ENCODE measurements around the gene PXK. TPM values are rescaled to one million over a fixed set of nuclear protein-coding genes. Genes with fewer than 3 reads are reported as not detected.
A peak's percentile ranks its signal among the peaks of the same experiment; 100 is the strongest.

The PXK gene
- total and polyA plus RNA-seq, 12 donors = 5.6 to 40.5 (median 25.3) TPM

- WGBS, 4 donors = 23 to 27% (median 24%) methylated on average over 10 of the region's 10 CpGs
- Histone ChIP-seq H3K9me3 (replicated peaks in 1 of 3) (no peaks in the 10 kb centered on the region), H3K27me3 (no peaks in the 10 kb centered on the region), H3K27ac (peak overlapping the region; percentile 91 to 100 (median 98)), H3K36me3 (replicated peaks in 1 of 2) (peaks cover 0 to 24% of the 10 kb centered on the region in 2 donors), H3K4me3 (peak overlapping the region in 2 of 4 donors; percentile 85 to 96), H3K4me1 (replicated peaks in 1 of 2) (peaks cover 19 to 26% of the 10 kb centered on the region in 2 donors)
- TF ChIP-seq CTCF (IDR thresholded peaks at IDR 0.05) (peak; percentile 30 to 53 (median 40)), POLR2A (IDR thresholded peaks at IDR 0.05) (no peak)
- peak in 6 of 7 donors; percentile 38 to 77 (median 47) for DNase-seq
- intact Hi-C loops (cut with DNase I) = loop anchor here in 1 of 2 donors (10.0 kb wide), 1 partner anchor 303 kb away; the partner anchor contains the start of gene FLNB
Measured at GRCh38 chr3:58307639-58308215, 25.0 kb upstream of the PXK start.

GRCh38 chr3:58308728-58309127 is 24.0 kb upstream of the PXK start:
- Histone ChIP-seq H3K27ac (peak overlapping the region in 1 of 5 donors; percentile 32), H3K27me3 (no peaks in the 10 kb centered on the region), H3K36me3 (replicated peaks in 1 of 2) (peaks cover 0 to 34% of the 10 kb centered on the region in 2 donors), H3K9me3 (replicated peaks in 1 of 3) (no peaks in the 10 kb centered on the region), H3K4me1 (replicated peaks in 1 of 2) (peaks cover 19 to 26% of the 10 kb centered on the region in 2 donors), H3K4me3 (no peak overlapping the region)
- no peak for TF ChIP-seq POLR2A (IDR thresholded peaks at IDR 0.05)
- no peak for TF ChIP-seq CTCF (IDR thresholded peaks at IDR 0.05)
- WGBS, 4 donors = 6 to 29% (median 17%) methylated on average over 1 of the region's 1 CpG
- DNase-seq = peak in 5 of 7 donors; percentile 49 to 69 (median 52)
- intact Hi-C loops (cut with DNase I) = loop anchor here in 1 of 2 donors (10.0 kb wide), 1 partner anchor 304 kb away; the partner anchor contains the start of gene FLNB

GRCh38 chr3:58317811-58318210 is 14.9 kb upstream of the PXK start:
- H3K27ac ChIP-seq = no peak overlapping the region
- no peaks in the 10 kb centered on the region for H3K9me3 ChIP-seq (replicated peaks in 1 of 3)
- intact Hi-C loops (cut with DNase I) = loop anchor here in 1 of 2 donors (10.0 kb wide), 1 partner anchor 217 kb away; the partner anchor contains the start of gene ACOX2
- no peaks in the 10 kb centered on the region for H3K4me1 ChIP-seq (replicated peaks in 1 of 2)
- H3K4me3 ChIP-seq = no peak overlapping the region
- WGBS, 4 donors = 64 to 74% (median 70%) methylated on average over 2 of the region's 2 CpGs
- H3K27me3 ChIP-seq = no peaks in the 10 kb centered on the region
- TF ChIP-seq CTCF (IDR thresholded peaks at IDR 0.05) (no peak), POLR2A (IDR thresholded peaks at IDR 0.05) (no peak)
- no peak for DNase-seq
- H3K36me3 ChIP-seq (replicated peaks in 1 of 2) = peaks cover 0 to 66% of the 10 kb centered on the region in 2 donors

GRCh38 chr3:58321791-58322190 is 10.9 kb upstream of the PXK start:
- TF ChIP-seq POLR2A (IDR thresholded peaks at IDR 0.05) = no peak
- no peak for TF ChIP-seq CTCF (IDR thresholded peaks at IDR 0.05)
- Histone ChIP-seq H3K27ac (no peak overlapping the region), H3K9me3 (replicated peaks in 1 of 3) (no peaks in the 10 kb centered on the region), H3K27me3 (no peaks in the 10 kb centered on the region), H3K4me3 (no peak overlapping the region), H3K4me1 (replicated peaks in 1 of 2) (peaks cover 17 to 32% of the 10 kb centered on the region in 2 donors), H3K36me3 (replicated peaks in 1 of 2) (peaks cover 0 to 28% of the 10 kb centered on the region in 2 donors)
- DNase-seq = no peak
- intact Hi-C loops (cut with DNase I) = loop anchor here (5.0 to 10.0 kb wide), 3 partner anchors 96 to 303 kb away; no protein-coding TSS in a partner anchor
- WGBS, 4 donors = 89 to 96% (median 94%) methylated on average over 7 of the region's 7 CpGs
